Liver (tissue), 9 donors: Measurements from ENCODE around the gene SMAD6. TPM values are rescaled to one million over a fixed set of nuclear protein-coding genes. Genes with fewer than 3 reads are reported as not detected.
A peak's percentile ranks its signal among the peaks of the same experiment; 100 is the strongest.

Experiments used
- DNase-seq: peaks from one replicate; pipeline ENCODE4 v3.0.0-alpha.2; 2017; ENCODE audit warnings: low spot score
- H3K27ac ChIP-seq, 2 donors: one replicate each; pipeline ENCODE4 v1.7.0; 2013; ENCODE audit warnings: inconsistent platforms in 2 of 2, low read length in 2 of 2, control low read depth in 1 of 2, low read depth in 1 of 2, mild to moderate bottlenecking in 1 of 2
- H3K27me3 ChIP-seq, 4 donors: one replicate each; pipeline versions ENCODE4 v1.6.1 to v1.7.0; 2013; ENCODE audit warnings: low read length in 3 of 4, inconsistent platforms in 1 of 4, mild to moderate bottlenecking in 1 of 4, moderate library complexity in 1 of 4; ENCODE audit not compliant: control insufficient read depth in 4 of 4, insufficient read depth in 4 of 4
- H3K36me3 ChIP-seq, 4 donors: one replicate each; pipeline versions ENCODE4 v1.6.1 to v1.7.0; 2013; ENCODE audit warnings: low read length in 3 of 4, mild to moderate bottlenecking in 3 of 4, low read depth in 1 of 4, moderate library complexity in 1 of 4; ENCODE audit not compliant: control insufficient read depth in 4 of 4, insufficient read depth in 3 of 4
- H3K4me1 ChIP-seq, 4 donors: one replicate each; pipeline versions ENCODE4 v1.6.1 to v1.7.0; 2013; ENCODE audit warnings: low read length in 3 of 4, mild to moderate bottlenecking in 3 of 4, moderate library complexity in 1 of 4; ENCODE audit not compliant: control insufficient read depth in 4 of 4, insufficient read depth in 4 of 4
- H3K4me3 ChIP-seq, 3 donors: one replicate each; pipeline versions ENCODE4 v1.6.1 to v1.7.0; 2013; ENCODE audit warnings: low read length in 3 of 3, control low read depth in 1 of 3, low read depth in 1 of 3, mild to moderate bottlenecking in 1 of 3
- H3K9ac ChIP-seq, 2 donors: one replicate each; pipeline ENCODE4 v1.7.0; 2013; ENCODE audit warnings: low read length in 2 of 2, mild to moderate bottlenecking in 2 of 2, moderate library complexity in 2 of 2, control low read depth in 1 of 2, low read depth in 1 of 2
- H3K9me3 ChIP-seq, 4 donors: one replicate each; pipeline versions ENCODE4 v1.6.1 to v1.7.0; 2013; ENCODE audit warnings: low read length in 3 of 4; ENCODE audit not compliant: control insufficient read depth in 4 of 4
- ATF3 ChIP-seq: IDR thresholded peaks from 2 replicates; pipeline ENCODE4 v1.6.1; 2016; ENCODE audit warnings: antibody characterized with exemption
- CTCF ChIP-seq: fragments of 150-350 bp; IDR thresholded peaks from 2 replicates; pipeline ENCODE4 v1.5.1; 2017; ENCODE audit warnings: improper control_type of control experiment, low read depth, low read length; ENCODE audit not compliant: missing input control
- EGR1 ChIP-seq, 2 donors: IDR thresholded peaks; 2 replicates each; pipeline ENCODE4 v1.6.1; 2016 to 2018; ENCODE audit warnings: antibody characterized with exemption in 2 of 2, low read depth in 2 of 2
- FOXA1 ChIP-seq: IDR thresholded peaks from 2 replicates; pipeline ENCODE4 v1.6.1; 2016; ENCODE audit warnings: antibody characterized with exemption
- FOXA2 ChIP-seq: IDR thresholded peaks from 2 replicates; pipeline ENCODE4 v1.6.1; 2016; ENCODE audit warnings: antibody characterized with exemption
- GABPA ChIP-seq, 2 donors: IDR thresholded peaks in 1 of 2; conservative IDR thresholded peaks in 1 of 2; 2 replicates each; pipeline ENCODE4 v1.6.1; 2016; ENCODE audit warnings: antibody characterized with exemption in 2 of 2, mild to moderate bottlenecking in 1 of 2, moderate library complexity in 1 of 2
- HNF4A ChIP-seq, 2 donors: conservative IDR thresholded peaks; 2 replicates each; pipeline ENCODE4 v1.6.1; 2016; ENCODE audit warnings: antibody characterized with exemption in 2 of 2, mild to moderate bottlenecking in 2 of 2
- HNF4G ChIP-seq: IDR thresholded peaks from 2 replicates; pipeline ENCODE4 v1.6.1; 2016; ENCODE audit warnings: antibody characterized with exemption
- JUND ChIP-seq, 2 donors: IDR thresholded peaks; 2 replicates each; pipeline ENCODE4 v1.6.1; 2016; ENCODE audit warnings: antibody characterized with exemption in 2 of 2
- MAX ChIP-seq: IDR thresholded peaks from 2 replicates; pipeline ENCODE4 v1.6.1; 2016; ENCODE audit warnings: antibody characterized with exemption
- NR2F2 ChIP-seq: IDR thresholded peaks from 2 replicates; pipeline ENCODE4 v1.6.1; 2016; ENCODE audit warnings: antibody characterized with exemption
- RAD21 ChIP-seq, 2 donors: IDR thresholded peaks; 2 replicates each; pipeline ENCODE4 v1.6.1; 2016; ENCODE audit warnings: antibody characterized with exemption in 2 of 2, mild to moderate bottlenecking in 2 of 2
- REST ChIP-seq: IDR thresholded peaks from 2 replicates; pipeline ENCODE4 v1.6.1; 2016; ENCODE audit warnings: antibody characterized with exemption, mild to moderate bottlenecking
- RXRA ChIP-seq, 2 donors: IDR thresholded peaks; 2 replicates each; pipeline ENCODE4 v1.6.1; 2017 to 2018; ENCODE audit warnings: antibody characterized with exemption in 2 of 2, mild to moderate bottlenecking in 1 of 2
- SP1 ChIP-seq: IDR thresholded peaks from 2 replicates; pipeline ENCODE4 v1.6.1; 2018; ENCODE audit warnings: antibody characterized with exemption, mild to moderate bottlenecking
- TAF1 ChIP-seq: conservative IDR thresholded peaks from 2 replicates; pipeline ENCODE4 v1.6.1; 2016; ENCODE audit warnings: antibody characterized with exemption, mild to moderate bottlenecking
- ZBTB33 ChIP-seq: IDR thresholded peaks from 2 replicates; pipeline ENCODE4 v1.6.1; 2016; ENCODE audit warnings: antibody characterized with exemption
- WGBS: extraction: QIAGEN DNeasy Blood & Tissue Kit; methylation state at CpG from one replicate; pipeline ENCODE4 v1.1.7; 2013; 5-methylcytosine and 5-hydroxymethylcytosine counted together
- polyA plus RNA-seq, 2 donors: library from polyadenylated mRNA; stranded (reverse) in 1 of 2; unstranded in 1 of 2; fragments of 200-250 nt in 1 of 2; fragments of >200 nt in 1 of 2; fragmentation: Nextera tagmentation in 1 of 2; extraction: Ambion mirVana in 1 of 2; gene quantifications; one replicate each; pipeline versions ENCODE4 v1.2.1 to v1.2.3, GENCODE V29; 2013 to 2015
- total RNA-seq, 2 donors: library from RNA; depleted of rRNA; stranded (reverse); fragments of >200 nt; gene quantifications; one replicate each; pipeline ENCODE4 v1.2.3, GENCODE V29; 2014
- donor health status: healthy.
- donor health status: healthy.
- donor health status: healthy.
- donor health status: healthy.
- donor health status: healthy.

The SMAD6 gene
- total and polyA plus RNA-seq, 4 donors, result 1.2 to 15.1 (median 11.0) TPM

GRCh38 chr15:66654739-66655375 lies 47.2 kb upstream of the SMAD6 start:
- H3K4me1 ChIP-seq, result peaks cover 22 to 61% (median 41%) of the 10 kb centered on the region in 4 donors
- peak; percentile 74 for DNase-seq
- 19% methylated on average over 45 of the region's 45 CpGs for WGBS
- H3K9me3 ChIP-seq, result no peaks in the 10 kb centered on the region
- no peaks in the 10 kb centered on the region for H3K27me3 ChIP-seq
- H3K27ac ChIP-seq, result peak overlapping the region; percentile 47 to 63
- no peaks in the 10 kb centered on the region for H3K36me3 ChIP-seq
- H3K4me3 ChIP-seq, result peak overlapping the region in 1 of 3 donors; percentile 40
- H3K9ac ChIP-seq, result no peak overlapping the region
- TF ChIP-seq SP1, result no peak
- no peak for TF ChIP-seq GABPA (IDR thresholded peaks at IDR 0.05 in 1 of 2, conservative IDR thresholded peaks at IDR 0.05 in 1 of 2)
- no peak for TF ChIP-seq HNF4G
- no peak for TF ChIP-seq JUND (IDR thresholded peaks at IDR 0.05)
- no peak for TF ChIP-seq EGR1 (IDR thresholded peaks at IDR 0.05; ENCODE audit: low read depth in 2 of 2)
- TF ChIP-seq RXRA (IDR thresholded peaks at IDR 0.05), result no peak
- TF ChIP-seq ATF3, result no peak
- no peak for TF ChIP-seq FOXA1
- TF ChIP-seq FOXA2, result no peak
- no peak for TF ChIP-seq ZBTB33
- no peak for TF ChIP-seq MAX
- no peak for TF ChIP-seq RAD21 (IDR thresholded peaks at IDR 0.05)
- TF ChIP-seq CTCF, result no peak
- no peak for TF ChIP-seq NR2F2
- TF ChIP-seq HNF4A (conservative IDR thresholded peaks at IDR 0.05), result no peak
- TF ChIP-seq REST, result no peak
- no peak for TF ChIP-seq TAF1
